HepG2 (cell line): ENCODE data around the gene PLIN1.

Experiments used
- BCLAF1 ChIP-seq: fragments of 450-650 bp; IDR thresholded peaks from 2 replicates; pipeline ENCODE4 v1.6.1; 2017; ENCODE audit warnings: mild to moderate bottlenecking
- CEBPZ ChIP-seq: IDR thresholded peaks from 2 replicates; pipeline ENCODE4 v1.6.1; 2012; ENCODE audit warnings: low read length, improper control_type of control experiment
- CTCF ChIP-seq: sonication (generic); formaldehyde crosslinking; IDR thresholded peaks from 2 replicates; pipeline ENCODE4 v1.5.0; 2020; ENCODE audit warnings: mild to moderate bottlenecking, missing genetic modification reagents, moderate library complexity
- DMAP1 ChIP-seq: IDR thresholded peaks from 2 replicates; pipeline ENCODE4 v1.6.1; 2016
- HDAC2 ChIP-seq: sonication (generic); formaldehyde crosslinking; IDR thresholded peaks from 2 replicates; pipeline ENCODE4 v1.4.0; 2020; ENCODE audit warnings: missing genetic modification reagents
- NFKB2 ChIP-seq: sonication (generic); formaldehyde crosslinking; IDR thresholded peaks from 2 replicates; pipeline ENCODE4 v1.4.0; 2020; ENCODE audit warnings: missing genetic modification reagents, borderline replicate concordance
- POLR2A ChIP-seq, 2 experiments: IDR thresholded peaks; 2 replicates each; pipeline ENCODE4 v1.6.1; 2011; ENCODE audit warnings: low read depth in 2 of 2, low read length in 2 of 2, mild to moderate bottlenecking in 1 of 2, moderate library complexity in 1 of 2; ENCODE audit not compliant: insufficient read depth in 1 of 2
- ZBTB1 ChIP-seq: sonication (generic); formaldehyde crosslinking; IDR thresholded peaks from 2 replicates; pipeline ENCODE4 v1.4.0; 2020; ENCODE audit warnings: missing genetic modification reagents, borderline replicate concordance
- ZBTB4 ChIP-seq: sonication (generic); formaldehyde crosslinking; IDR thresholded peaks from 2 replicates; pipeline ENCODE4 v1.4.0; 2020; ENCODE audit warnings: missing genetic modification reagents, mild to moderate bottlenecking, borderline replicate concordance
- ZBTB7A ChIP-seq: sonication (generic); formaldehyde crosslinking; IDR thresholded peaks from 2 replicates; pipeline ENCODE4 v1.8.0; 2022; ENCODE audit warnings: mild to moderate bottlenecking, missing genetic modification reagents
- ZNF510 ChIP-seq: sonication (generic); formaldehyde crosslinking; IDR thresholded peaks from 2 replicates; pipeline ENCODE4 v1.4.0; 2020; ENCODE audit warnings: low read depth, mild to moderate bottlenecking, missing genetic modification reagents

- TF ChIP-seq POLR2A (IDR thresholded peaks at IDR 0.05; ENCODE audit: insufficient read depth in 1 of 2, low read depth in 2 of 2, low read length in 2 of 2), result no peak
- TF ChIP-seq CTCF (CRISPR knock-in tag), result no peak
- TF ChIP-seq ZBTB4, result no peak
- no peak for TF ChIP-seq NFKB2
- no peak for TF ChIP-seq CEBPZ
- no peak for TF ChIP-seq ZBTB7A
- TF ChIP-seq ZBTB1 (CRISPR knock-in tag), result no peak
- no peak for TF ChIP-seq HDAC2 (CRISPR knock-in tag)
- no peak for TF ChIP-seq ZNF510 (CRISPR knock-in tag)
- no peak for TF ChIP-seq DMAP1 (CRISPR knock-in tag)
- no peak for TF ChIP-seq BCLAF1
These were observed 50.9 kb downstream of the PLIN1 start for GRCh38 chr15:89628301-89628700.
